MM.1S (cell line): ENCODE measurements around the gene TIAM1.

Experiments
- CTCF ChIP-seq: fragments of 300-600 bp; sonication (generic); IDR thresholded peaks from 2 replicates; pipeline ENCODE4 v1.5.1; 2016; ENCODE audit warnings: antibody characterized with exemption, low read length, mixed read lengths
- EZH2phosphoT487 ChIP-seq: fragments of 300-600 bp; sonication (generic); IDR thresholded peaks from 2 replicates; pipeline ENCODE4 v1.6.1; 2018; ENCODE audit warnings: antibody characterized with exemption, low read length

- TF ChIP-seq CTCF (no peak), EZH2phosphoT487 (no peak)
Observed at GRCh38 chr21:31201548-31201947, 142.5 kb downstream of the TIAM1 start.
